M059J (cell line): ENCODE measurements around the gene LBX1. TPM values are rescaled to one million over a fixed set of nuclear protein-coding genes. Genes with fewer than 3 reads are reported as not detected.

Source experiments
- DNase-seq: peaks from one replicate; pipeline ENCODE4 v3.0.0-alpha.2; 2012; ENCODE audit warnings: low read depth
- total RNA-seq: library from RNA; depleted of rRNA; stranded (reverse); fragments of >200 nt; shearing (Covaris generic); gene quantifications from 2 replicates; pipeline ENCODE4 v1.2.3, GENCODE V29; 2014; rRNA removed

The LBX1 gene
- total RNA-seq, result not detected in 2 replicates

- no peak for DNase-seq
Observed at GRCh38 chr10:101229266-101230182, at the start of gene LBX1. LBX1 (minus strand) TSS chr10:101229463; CDS start chr10:101228815, 648 bp downstream.

- peak; percentile 25 for DNase-seq
Observed at GRCh38 chr10:101273741-101274140, 44.5 kb upstream of the LBX1 start.

- no peak for DNase-seq
Observed at GRCh38 chr10:101273330-101273729, 44.1 kb upstream of the LBX1 start.

GRCh38 chr10:101272229-101272868, 43.1 kb upstream of the LBX1 start:
- DNase-seq, result peak; percentile 66

- DNase-seq, result no peak
Observed at GRCh38 chr10:101270763-101271162, 41.5 kb upstream of the LBX1 start.

- no peak for DNase-seq
Observed at GRCh38 chr10:101267776-101268175, 38.5 kb upstream of the LBX1 start.

GRCh38 chr10:101267290-101267680, 38.0 kb upstream of the LBX1 start:
- no peak for DNase-seq

- no peak for DNase-seq
Observed at GRCh38 chr10:101266381-101267289, 37.4 kb upstream of the LBX1 start.

GRCh38 chr10:101263150-101263752, 34.0 kb upstream of the LBX1 start:
- no peak for DNase-seq

GRCh38 chr10:101262147-101262546, 32.9 kb upstream of the LBX1 start:
- no peak for DNase-seq

GRCh38 chr10:101261702-101262101, 32.4 kb upstream of the LBX1 start:
- DNase-seq, result no peak

- no peak for DNase-seq
Observed at GRCh38 chr10:101260764-101261481, 31.7 kb upstream of the LBX1 start.

- peak; percentile 12 for DNase-seq
Observed at GRCh38 chr10:101258179-101258885, 29.1 kb upstream of the LBX1 start.

- DNase-seq, result no peak
Observed at GRCh38 chr10:101257491-101257890, 28.2 kb upstream of the LBX1 start.

GRCh38 chr10:101257084-101257483, 27.8 kb upstream of the LBX1 start:
- DNase-seq, result no peak

GRCh38 chr10:101256387-101256786, 27.1 kb upstream of the LBX1 start:
- DNase-seq, result no peak

GRCh38 chr10:101250136-101250535, 20.9 kb upstream of the LBX1 start:
- no peak for DNase-seq

GRCh38 chr10:101249171-101249581, 19.9 kb upstream of the LBX1 start:
- no peak for DNase-seq

GRCh38 chr10:101246639-101247038, 17.4 kb upstream of the LBX1 start:
- DNase-seq, result no peak
